Astrocyte (in vitro differentiated cells and primary cell): ENCODE measurements around the gene SUGCT. TPM values are rescaled to one million over a fixed set of nuclear protein-coding genes. Genes with fewer than 3 reads are reported as not detected.

Experiments used
- DNase-seq: peaks from one replicate; pipeline ENCODE4 v3.0.0-alpha.2; 2010; ENCODE audit warnings: low read depth
- FAIRE-seq: peaks from 2 replicates; lab custom pipeline; 2011; peaks lifted over from hg19 to GRCh38; lab: Jason Lieb, UNC
- H2AFZ ChIP-seq: 2 replicates; pipeline ENCODE4 v1.6.0; 2012; ENCODE audit warnings: low read depth, low read length, inconsistent platforms
- H3K27ac ChIP-seq: 2 replicates; pipeline ENCODE4 v1.5.1; 2011; ENCODE audit warnings: low read depth, low read length, inconsistent platforms
- H3K27me3 ChIP-seq: 2 replicates; pipeline ENCODE4 v1.6.0; 2011; ENCODE audit warnings: low read length, inconsistent platforms; ENCODE audit not compliant: insufficient read depth
- H3K36me3 ChIP-seq: 2 replicates; pipeline ENCODE4 v1.5.1; 2011; ENCODE audit warnings: low read length, inconsistent platforms; ENCODE audit not compliant: insufficient read depth
- H3K4me1 ChIP-seq: 2 replicates; pipeline ENCODE4 v1.5.1; 2011; ENCODE audit warnings: low read length, inconsistent platforms; ENCODE audit not compliant: insufficient read depth
- H3K4me2 ChIP-seq: 2 replicates; pipeline ENCODE4 v1.6.0; 2012; ENCODE audit warnings: low read length, inconsistent platforms
- H3K4me3 ChIP-seq: 2 replicates; pipeline ENCODE4 v1.5.1; 2011; ENCODE audit warnings: low read depth, mild to moderate bottlenecking, low read length, inconsistent platforms; ENCODE audit not compliant: insufficient read depth
- H3K79me2 ChIP-seq: 2 replicates; pipeline ENCODE4 v1.6.0; 2012; ENCODE audit warnings: mild to moderate bottlenecking, low read length, inconsistent platforms; ENCODE audit not compliant: insufficient read depth
- H3K9ac ChIP-seq: 2 replicates; pipeline ENCODE4 v1.6.0; 2012; ENCODE audit warnings: mild to moderate bottlenecking, low read length, inconsistent platforms
- H3K9me3 ChIP-seq: 2 replicates; pipeline ENCODE4 v1.5.1; 2012; ENCODE audit warnings: low read depth, mild to moderate bottlenecking, low read length, inconsistent platforms; ENCODE audit not compliant: insufficient read depth
- H4K20me1 ChIP-seq: 2 replicates; pipeline ENCODE4 v1.6.0; 2012; ENCODE audit warnings: low read length, inconsistent platforms; ENCODE audit not compliant: insufficient read depth
- H3K27ac Mint-ChIP-seq: one replicate; pipeline ENCODE4 v1.8.0; 2021; ENCODE audit warnings: mild to moderate bottlenecking, mixed read lengths; ENCODE audit not compliant: unreplicated experiment
- H3K27me3 Mint-ChIP-seq: one replicate; pipeline ENCODE4 v1.8.0; 2021; ENCODE audit warnings: low read depth, mixed read lengths; ENCODE audit not compliant: unreplicated experiment
- H3K36me3 Mint-ChIP-seq: one replicate; pipeline ENCODE4 v1.8.0; 2021; ENCODE audit warnings: low read depth, mixed read lengths; ENCODE audit not compliant: unreplicated experiment
- H3K4me1 Mint-ChIP-seq: one replicate; pipeline ENCODE4 v1.8.0; 2021; ENCODE audit warnings: low read depth, mixed read lengths; ENCODE audit not compliant: unreplicated experiment
- H3K4me3 Mint-ChIP-seq: one replicate; pipeline ENCODE4 v1.8.0; 2021; ENCODE audit warnings: mild to moderate bottlenecking, moderate library complexity, mixed read lengths; ENCODE audit not compliant: unreplicated experiment
- H3K9me3 Mint-ChIP-seq: one replicate; pipeline ENCODE4 v1.8.0; 2021; ENCODE audit warnings: mild to moderate bottlenecking, mixed read lengths; ENCODE audit not compliant: unreplicated experiment
- EZH2 ChIP-seq: IDR thresholded peaks from 2 replicates; pipeline ENCODE4 v1.6.1; 2012; ENCODE audit warnings: mild to moderate bottlenecking, low read length, inconsistent platforms; ENCODE audit not compliant: insufficient read depth
- total RNA-seq: library from RNA; stranded (reverse); gene quantifications from 2 replicates; pipeline ENCODE4 v1.2.1, GENCODE V29; 2021
- TF ChIP-seq, protein P1 (sequence below): IDR thresholded peaks from 2 replicates; pipeline ENCODE4 v1.5.1; 2011; ENCODE audit warnings: low read depth, mild to moderate bottlenecking, inconsistent platforms, low read length, moderate library complexity; ENCODE audit not compliant: insufficient read depth

Gene SUGCT
- total RNA-seq, 1 donor from 2014 or later = 15.5 TPM

DNA sequence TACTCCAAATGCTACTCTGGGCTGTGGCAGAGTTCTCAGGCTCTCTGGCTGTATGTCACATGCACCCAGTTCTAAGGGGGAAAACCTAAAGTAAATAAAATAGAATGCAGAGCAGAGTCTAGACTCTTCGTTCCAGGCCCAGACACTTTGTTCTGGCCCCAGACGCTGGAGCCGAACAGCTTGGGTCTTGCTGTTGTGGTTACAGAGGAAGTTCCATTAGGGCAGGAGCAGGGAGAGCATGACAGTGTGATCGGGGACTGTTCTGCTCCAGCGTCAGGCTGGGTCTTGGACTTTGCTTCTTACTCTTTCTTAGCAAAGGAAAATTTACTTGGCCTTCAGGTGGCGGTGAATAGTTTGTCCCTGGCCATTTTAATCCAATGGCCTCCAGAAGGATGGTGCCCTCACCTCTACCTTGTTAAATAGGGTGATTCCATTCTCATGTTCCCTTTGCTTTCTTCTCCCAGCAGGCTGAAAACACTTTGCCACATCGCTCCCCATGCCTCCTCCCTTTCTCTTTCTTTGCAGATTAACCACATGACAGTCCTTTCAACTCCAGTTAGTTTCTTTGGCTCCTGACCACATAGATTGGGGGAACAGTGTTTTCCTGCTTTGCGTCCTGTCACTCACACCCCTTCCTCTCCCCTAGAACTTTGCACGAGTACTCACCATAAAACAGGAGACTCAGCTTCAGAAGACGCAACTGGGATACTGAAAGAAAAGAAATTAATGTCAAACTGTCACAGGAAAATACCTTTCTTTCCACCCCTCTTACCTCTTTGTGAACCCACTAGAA, 730.8 kb downstream of the SUGCT start:
- H4K20me1 ChIP-seq = no peaks in the 10 kb centered on the region
- Mint-ChIP-seq H3K36me3 (no peaks in the 10 kb centered on the region), H3K27ac (peak overlapping the region; percentile 30), H3K4me1 (peaks cover 29% of the 10 kb centered on the region), H3K9me3 (peaks cover 5% of the 10 kb centered on the region), H3K4me3 (no peak overlapping the region), H3K27me3 (no peaks in the 10 kb centered on the region)
- FAIRE-seq (no peak), DNase-seq (no peak)
- H3K4me1 ChIP-seq = no peaks in the 10 kb centered on the region
- peaks cover 4% of the 10 kb centered on the region for H3K9me3 ChIP-seq
- no peaks in the 10 kb centered on the region for H3K36me3 ChIP-seq
- no peak overlapping the region for H2AFZ ChIP-seq
- H3K27ac ChIP-seq = no peak overlapping the region
- H3K79me2 ChIP-seq = no peaks in the 10 kb centered on the region
- no peak overlapping the region for H3K4me2 ChIP-seq
- H3K4me3 ChIP-seq = no peak overlapping the region
- H3K27me3 ChIP-seq = no peaks in the 10 kb centered on the region
- TF ChIP-seq EZH2 = no peak
- TF ChIP-seq, protein P1, sequence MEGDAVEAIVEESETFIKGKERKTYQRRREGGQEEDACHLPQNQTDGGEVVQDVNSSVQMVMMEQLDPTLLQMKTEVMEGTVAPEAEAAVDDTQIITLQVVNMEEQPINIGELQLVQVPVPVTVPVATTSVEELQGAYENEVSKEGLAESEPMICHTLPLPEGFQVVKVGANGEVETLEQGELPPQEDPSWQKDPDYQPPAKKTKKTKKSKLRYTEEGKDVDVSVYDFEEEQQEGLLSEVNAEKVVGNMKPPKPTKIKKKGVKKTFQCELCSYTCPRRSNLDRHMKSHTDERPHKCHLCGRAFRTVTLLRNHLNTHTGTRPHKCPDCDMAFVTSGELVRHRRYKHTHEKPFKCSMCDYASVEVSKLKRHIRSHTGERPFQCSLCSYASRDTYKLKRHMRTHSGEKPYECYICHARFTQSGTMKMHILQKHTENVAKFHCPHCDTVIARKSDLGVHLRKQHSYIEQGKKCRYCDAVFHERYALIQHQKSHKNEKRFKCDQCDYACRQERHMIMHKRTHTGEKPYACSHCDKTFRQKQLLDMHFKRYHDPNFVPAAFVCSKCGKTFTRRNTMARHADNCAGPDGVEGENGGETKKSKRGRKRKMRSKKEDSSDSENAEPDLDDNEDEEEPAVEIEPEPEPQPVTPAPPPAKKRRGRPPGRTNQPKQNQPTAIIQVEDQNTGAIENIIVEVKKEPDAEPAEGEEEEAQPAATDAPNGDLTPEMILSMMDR = no peak
- H3K9ac ChIP-seq = no peak overlapping the region

GRCh38 chr7:40866601-40867000, 731.8 kb downstream of the SUGCT start:
- Histone ChIP-seq H3K36me3 (no peaks in the 10 kb centered on the region), H4K20me1 (no peaks in the 10 kb centered on the region), H3K27me3 (no peaks in the 10 kb centered on the region), H2AFZ (no peak overlapping the region), H3K4me2 (no peak overlapping the region), H3K4me3 (no peak overlapping the region), H3K4me1 (no peaks in the 10 kb centered on the region), H3K79me2 (no peaks in the 10 kb centered on the region), H3K9me3 (peaks cover 4% of the 10 kb centered on the region), H3K9ac (no peak overlapping the region), H3K27ac (no peak overlapping the region)
- no peaks in the 10 kb centered on the region for H3K36me3 Mint-ChIP-seq
- peak; percentile 32 for DNase-seq
- FAIRE-seq = no peak
- H3K27ac Mint-ChIP-seq = no peak overlapping the region
- H3K4me1 Mint-ChIP-seq = peaks cover 29% of the 10 kb centered on the region
- H3K27me3 Mint-ChIP-seq = no peaks in the 10 kb centered on the region
- TF ChIP-seq EZH2 = no peak
- TF ChIP-seq, protein P1 = no peak
- no peak overlapping the region for H3K4me3 Mint-ChIP-seq
- peaks cover 7% of the 10 kb centered on the region for H3K9me3 Mint-ChIP-seq

- DNase-seq (no peak), FAIRE-seq (no peak)
- TF ChIP-seq, protein P1 = no peak
- TF ChIP-seq EZH2 = no peak
- H3K9ac ChIP-seq = no peak overlapping the region
- Mint-ChIP-seq H3K27ac (peak overlapping the region; percentile 72), H3K4me1 (peaks cover 22% of the 10 kb centered on the region), H3K9me3 (peaks cover 7% of the 10 kb centered on the region), H3K4me3 (no peak overlapping the region), H3K36me3 (no peaks in the 10 kb centered on the region), H3K27me3 (no peaks in the 10 kb centered on the region)
- H3K79me2 ChIP-seq = no peaks in the 10 kb centered on the region
- no peaks in the 10 kb centered on the region for H3K36me3 ChIP-seq
- no peaks in the 10 kb centered on the region for H3K4me1 ChIP-seq
- H3K4me2 ChIP-seq = no peak overlapping the region
- no peaks in the 10 kb centered on the region for H3K27me3 ChIP-seq
- no peak overlapping the region for H3K4me3 ChIP-seq
- no peak overlapping the region for H2AFZ ChIP-seq
- H3K9me3 ChIP-seq = peaks cover 4% of the 10 kb centered on the region
- no peak overlapping the region for H3K27ac ChIP-seq
- no peaks in the 10 kb centered on the region for H4K20me1 ChIP-seq
Observed at GRCh38 chr7:40870108-40870507, 735.3 kb downstream of the SUGCT start.
